OCI-LY1 (cell line): Measurements from ENCODE around the gene GALNT9.

Source experiments
- H2AFZ ChIP-seq: fragments of 200-600 bp; sonication (generic), shearing (Covaris generic); 2 replicates; pipeline ENCODE4 v1.6.0; 2014; ENCODE audit warnings: antibody characterized with exemption, mild to moderate bottlenecking, low read length
- H3F3A ChIP-seq: fragments of 200-600 bp; sonication (generic), shearing (Covaris generic); 2 replicates; pipeline ENCODE4 v1.6.0; 2014; ENCODE audit warnings: mild to moderate bottlenecking, antibody characterized with exemption, low read length, moderate library complexity; ENCODE audit not compliant: insufficient read depth
- H3K27ac ChIP-seq: fragments of 200-600 bp; sonication (generic); 2 replicates; pipeline ENCODE4 v1.5.1; 2014; ENCODE audit warnings: low read length, mixed run types, mild to moderate bottlenecking, low read depth; ENCODE audit not compliant: poor library complexity, severe bottlenecking
- H3K27me3 ChIP-seq: fragments of 200-600 bp; sonication (generic); 2 replicates; pipeline ENCODE4 v1.6.0; 2014; ENCODE audit warnings: antibody characterized with exemption, mild to moderate bottlenecking, low read length, moderate library complexity; ENCODE audit not compliant: insufficient read depth
- H3K36me3 ChIP-seq: fragments of 200-600 bp; sonication (generic); 2 replicates; pipeline ENCODE4 v1.6.1; 2014; ENCODE audit warnings: mild to moderate bottlenecking, antibody characterized with exemption, low read length, moderate library complexity, mixed read lengths; ENCODE audit not compliant: insufficient read depth
- H3K4me1 ChIP-seq: fragments of 200-600 bp; sonication (generic); 2 replicates; pipeline ENCODE4 v1.5.1; 2014; ENCODE audit warnings: mild to moderate bottlenecking, low read length, moderate library complexity; ENCODE audit not compliant: insufficient read depth, severe bottlenecking
- H3K4me2 ChIP-seq: fragments of 200-600 bp; sonication (generic), shearing (Covaris generic); 2 replicates; pipeline ENCODE4 v1.6.1; 2014; ENCODE audit warnings: low read length
- H3K4me3 ChIP-seq: fragments of 200-600 bp; sonication (generic); 2 replicates; pipeline ENCODE4 v1.5.1; 2014; ENCODE audit warnings: low read length, low read depth, mild to moderate bottlenecking, mixed read lengths; ENCODE audit not compliant: poor library complexity, severe bottlenecking
- H3K79me2 ChIP-seq: fragments of 200-600 bp; shearing (Covaris generic); 2 replicates; pipeline ENCODE4 v1.6.1; 2016; ENCODE audit warnings: mixed run types, low read length, mixed read lengths; ENCODE audit not compliant: insufficient read depth
- H3K9ac ChIP-seq: fragments of 200-600 bp; sonication (generic), shearing (Covaris generic); 2 replicates; pipeline ENCODE4 v1.6.1; 2014; ENCODE audit warnings: mild to moderate bottlenecking, low read length, mixed read lengths
- H3K9me2 ChIP-seq: fragments of 200-600 bp; sonication (generic), shearing (Covaris generic); 2 replicates; pipeline ENCODE4 v1.6.1; 2014; ENCODE audit warnings: low read depth, mild to moderate bottlenecking, low read length, mixed read lengths
- H3K9me3 ChIP-seq: fragments of 200-600 bp; shearing (Covaris generic); 2 replicates; pipeline ENCODE4 v1.6.1; 2014; ENCODE audit warnings: low read length, mixed read lengths
- H4K20me1 ChIP-seq: fragments of 200-600 bp; sonication (generic), shearing (Covaris generic); 2 replicates; pipeline ENCODE4 v1.6.0; 2016; ENCODE audit warnings: mild to moderate bottlenecking, low read length; ENCODE audit not compliant: insufficient read depth
- CTCF ChIP-seq: fragments of 200-600 bp; sonication (generic), shearing (Covaris generic); IDR thresholded peaks from 2 replicates; pipeline ENCODE4 v1.5.1; 2017; ENCODE audit warnings: mild to moderate bottlenecking, antibody characterized with exemption, low read length, moderate library complexity, mixed read lengths
- EZH2 ChIP-seq: fragments of 200-600 bp; sonication (generic), shearing (Covaris generic); IDR thresholded peaks from 2 replicates; pipeline ENCODE4 v1.8.0; 2017; ENCODE audit warnings: borderline replicate concordance, mixed run types, mild to moderate bottlenecking, antibody characterized with exemption, low read length, moderate library complexity, mixed read lengths

GALNT9 gene

GRCh38 chr12:132167611-132168310, 161.6 kb downstream of the GALNT9 start:
- no peak overlapping the region for H2AFZ ChIP-seq
- TF ChIP-seq EZH2 (no peak), CTCF (no peak)
- no peaks in the 10 kb centered on the region for H3K4me1 ChIP-seq
- no peaks in the 10 kb centered on the region for H3K79me2 ChIP-seq
- no peak overlapping the region for H3K27ac ChIP-seq
- no peaks in the 10 kb centered on the region for H3K9me2 ChIP-seq
- H3K27me3 ChIP-seq: no peaks in the 10 kb centered on the region
- H4K20me1 ChIP-seq: no peaks in the 10 kb centered on the region
- H3K36me3 ChIP-seq: no peaks in the 10 kb centered on the region
- H3K9me3 ChIP-seq: no peaks in the 10 kb centered on the region
- H3K4me3 ChIP-seq: no peak overlapping the region
- H3K9ac ChIP-seq: no peak overlapping the region
- no peaks in the 10 kb centered on the region for H3F3A ChIP-seq
- H3K4me2 ChIP-seq: peak overlapping the region; percentile 28; the same call in 1 of the 2 replicates

GRCh38 chr12:132166801-132167591, 162.4 kb downstream of the GALNT9 start:
- no peaks in the 10 kb centered on the region for H3K9me2 ChIP-seq
- no peak for TF ChIP-seq CTCF
- TF ChIP-seq EZH2: no peak
- H3F3A ChIP-seq: no peaks in the 10 kb centered on the region

GRCh38 chr12:132166093-132166492, 163.3 kb downstream of the GALNT9 start:
- Histone ChIP-seq H3K9me3 (no peaks in the 10 kb centered on the region), H3K9me2 (no peaks in the 10 kb centered on the region), H3K4me2 (no peak overlapping the region), H3K79me2 (no peaks in the 10 kb centered on the region), H3K27ac (no peak overlapping the region), H3K9ac (no peak overlapping the region), H2AFZ (no peak overlapping the region), H3F3A (no peaks in the 10 kb centered on the region), H3K27me3 (no peaks in the 10 kb centered on the region), H3K4me1 (no peaks in the 10 kb centered on the region), H4K20me1 (no peaks in the 10 kb centered on the region), H3K36me3 (no peaks in the 10 kb centered on the region), H3K4me3 (no peak overlapping the region)
- TF ChIP-seq EZH2 (no peak), CTCF (no peak)

More at GRCh38 chr12:132166801-132167591, 162.4 kb downstream of the GALNT9 start:
- Histone ChIP-seq H3K27me3 (no peaks in the 10 kb centered on the region), H4K20me1 (no peaks in the 10 kb centered on the region), H3K79me2 (no peaks in the 10 kb centered on the region), H3K9ac (no peak overlapping the region), H3K4me3 (no peak overlapping the region), H3K36me3 (no peaks in the 10 kb centered on the region), H3K4me1 (no peaks in the 10 kb centered on the region), H2AFZ (no peak overlapping the region), H3K4me2 (no peak overlapping the region), H3K9me3 (no peaks in the 10 kb centered on the region), H3K27ac (no peak overlapping the region)
